SK-N-SH treated with all-trans-retinoic acid at 6 μM for 48 hours (cell line): ENCODE data around the gene PDIA5.

ENCODE experiments used
- ATAC-seq: fragments of 200-7000 bp; cut with Tn5 transposase; 3 replicates; pipeline ENCODE4 v1.9.1; 2020; ENCODE audit warnings: mild to moderate bottlenecking, moderate library complexity
- BACH2 ChIP-seq: fragments of 250-450 bp; sonication (Bioruptor Pico); IDR thresholded peaks from 2 replicates; pipeline ENCODE4 v1.9.0; 2021; ENCODE audit warnings: mild to moderate bottlenecking, borderline replicate concordance
- CREB5 ChIP-seq: fragments of 250-450 bp; sonication (Bioruptor Pico); IDR thresholded peaks from 2 replicates; pipeline ENCODE4 v1.5.1; 2020; ENCODE audit warnings: low read depth, mild to moderate bottlenecking, moderate library complexity
- CSDC2 ChIP-seq: fragments of 250-450 bp; sonication (Bioruptor Pico); IDR thresholded peaks from 2 replicates; pipeline ENCODE4 v1.5.0; 2020; ENCODE audit warnings: mild to moderate bottlenecking, moderate library complexity
- ESRRG ChIP-seq: fragments of 250-450 bp; sonication (Bioruptor Pico); IDR thresholded peaks from 2 replicates; pipeline ENCODE4 v1.6.1; 2021; ENCODE audit warnings: mild to moderate bottlenecking
- GLIS3 ChIP-seq: fragments of 250-450 bp; sonication (Bioruptor Pico); IDR thresholded peaks from 2 replicates; pipeline ENCODE4 v1.5.0; 2020; ENCODE audit warnings: mild to moderate bottlenecking, moderate library complexity
- ISL1 ChIP-seq: fragments of 250-450 bp; sonication (Bioruptor Pico); IDR thresholded peaks from 2 replicates; pipeline ENCODE4 v2.1.2; 2022; ENCODE audit warnings: mild to moderate bottlenecking, moderate library complexity
- OSR1 ChIP-seq: fragments of 250-450 bp; sonication (Bioruptor Pico); IDR thresholded peaks from 2 replicates; pipeline ENCODE4 v1.8.0; 2022; ENCODE audit warnings: moderate library complexity, mild to moderate bottlenecking, inconsistent platforms
- PPARA ChIP-seq: fragments of 250-450 bp; sonication (Bioruptor Pico); IDR thresholded peaks from 2 replicates; pipeline ENCODE4 v1.5.0; 2020; ENCODE audit warnings: mild to moderate bottlenecking, borderline replicate concordance
- RARB ChIP-seq: fragments of 250-450 bp; sonication (Bioruptor Pico); IDR thresholded peaks from 2 replicates; pipeline ENCODE4 v1.8.0; 2021; ENCODE audit warnings: mild to moderate bottlenecking, moderate library complexity
- SNAI2 ChIP-seq: fragments of 250-450 bp; sonication (Bioruptor Pico); IDR thresholded peaks from 2 replicates; pipeline ENCODE4 v1.5.0; 2020; ENCODE audit warnings: mild to moderate bottlenecking, moderate library complexity
- TCF4 ChIP-seq: fragments of 250-450 bp; sonication (Bioruptor Pico); IDR thresholded peaks from 2 replicates; pipeline ENCODE4 v1.8.0; 2021; ENCODE audit warnings: mild to moderate bottlenecking, moderate library complexity, borderline replicate concordance
- TOX ChIP-seq: fragments of 250-450 bp; sonication (Bioruptor Pico); IDR thresholded peaks from 2 replicates; pipeline ENCODE4 v1.8.0; 2021; ENCODE audit warnings: mild to moderate bottlenecking, moderate library complexity, borderline replicate concordance
- TSHZ2 ChIP-seq: fragments of 250-450 bp; sonication (Bioruptor Pico); IDR thresholded peaks from 2 replicates; pipeline ENCODE4 v1.5.0; 2020; ENCODE audit warnings: mild to moderate bottlenecking, moderate library complexity
- ZC3H10 ChIP-seq: fragments of 250-450 bp; sonication (Bioruptor Pico); IDR thresholded peaks from 2 replicates; pipeline ENCODE4 v1.5.1; 2021; ENCODE audit warnings: mild to moderate bottlenecking, moderate library complexity
- ZFP3 ChIP-seq: fragments of 250-450 bp; sonication (Bioruptor Pico); IDR thresholded peaks from 2 replicates; pipeline ENCODE4 v1.5.0; 2020; ENCODE audit warnings: mild to moderate bottlenecking, moderate library complexity
- ZFP30 ChIP-seq: fragments of 450-650 bp; formaldehyde crosslinking; IDR thresholded peaks from 2 replicates; pipeline ENCODE4 v1.5.0; 2022; ENCODE audit warnings: mild to moderate bottlenecking, moderate library complexity
- ZNF565 ChIP-seq: fragments of 450-650 bp; formaldehyde crosslinking; conservative IDR thresholded peaks from 2 replicates; pipeline ENCODE4 v1.5.0; 2020; ENCODE audit warnings: low read depth, mild to moderate bottlenecking, moderate library complexity
- ZNF70 ChIP-seq: fragments of 450-650 bp; formaldehyde crosslinking; IDR thresholded peaks from 2 replicates; pipeline ENCODE4 v1.5.0; 2020; ENCODE audit warnings: mild to moderate bottlenecking, moderate library complexity
- ZNF8 ChIP-seq: fragments of 450-650 bp; formaldehyde crosslinking; IDR thresholded peaks from 2 replicates; pipeline ENCODE4 v1.5.0; 2020; ENCODE audit warnings: mild to moderate bottlenecking, moderate library complexity
- TF ChIP-seq, protein P1 (sequence below): fragments of 250-450 bp; sonication (Bioruptor Pico); IDR thresholded peaks from 2 replicates; pipeline ENCODE4 v1.5.1; 2021; ENCODE audit warnings: mild to moderate bottlenecking, moderate library complexity
- TF ChIP-seq, protein P2 (sequence below): fragments of 250-450 bp; sonication (Bioruptor Pico); IDR thresholded peaks from 2 replicates; pipeline ENCODE4 v1.8.0; 2020; ENCODE audit warnings: mild to moderate bottlenecking, moderate library complexity, borderline replicate concordance
- TF ChIP-seq, protein P3 (sequence below): fragments of 250-450 bp; sonication (Bioruptor Pico); IDR thresholded peaks from 2 replicates; pipeline ENCODE4 v1.8.0; 2021; ENCODE audit warnings: low read depth, mild to moderate bottlenecking, moderate library complexity, borderline replicate concordance

Gene PDIA5

DNA sequence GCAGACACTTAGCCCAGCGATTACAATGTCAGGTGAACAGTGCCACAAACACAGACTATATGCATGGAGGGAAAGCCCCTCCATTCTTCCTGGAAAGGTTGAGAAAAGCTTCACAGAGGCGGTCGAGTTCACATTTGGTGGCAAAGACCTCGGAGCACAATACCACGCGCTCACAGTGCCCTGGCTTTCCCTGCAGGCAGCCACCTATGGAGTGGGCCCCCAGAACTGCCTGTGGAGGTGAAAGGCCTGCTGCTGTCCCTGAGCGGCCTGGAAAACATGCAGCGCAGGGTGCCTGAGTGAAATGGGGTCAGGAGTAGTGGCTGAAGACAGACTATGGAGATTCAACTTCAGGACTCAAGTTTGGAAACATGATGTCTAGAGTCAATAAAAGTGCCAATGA lies 26.9 kb downstream of the PDIA5 start:
- ATAC-seq: no peak
- TF ChIP-seq, protein P1, sequence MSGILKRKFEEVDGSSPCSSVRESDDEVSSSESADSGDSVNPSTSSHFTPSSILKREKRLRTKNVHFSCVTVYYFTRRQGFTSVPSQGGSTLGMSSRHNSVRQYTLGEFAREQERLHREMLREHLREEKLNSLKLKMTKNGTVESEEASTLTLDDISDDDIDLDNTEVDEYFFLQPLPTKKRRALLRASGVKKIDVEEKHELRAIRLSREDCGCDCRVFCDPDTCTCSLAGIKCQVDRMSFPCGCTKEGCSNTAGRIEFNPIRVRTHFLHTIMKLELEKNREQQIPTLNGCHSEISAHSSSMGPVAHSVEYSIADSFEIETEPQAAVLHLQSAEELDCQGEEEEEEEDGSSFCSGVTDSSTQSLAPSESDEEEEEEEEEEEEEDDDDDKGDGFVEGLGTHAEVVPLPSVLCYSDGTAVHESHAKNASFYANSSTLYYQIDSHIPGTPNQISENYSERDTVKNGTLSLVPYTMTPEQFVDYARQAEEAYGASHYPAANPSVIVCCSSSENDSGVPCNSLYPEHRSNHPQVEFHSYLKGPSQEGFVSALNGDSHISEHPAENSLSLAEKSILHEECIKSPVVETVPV (CRISPR knock-in tag): no peak
- no peak for TF ChIP-seq ZC3H10
- TF ChIP-seq TSHZ2 (CRISPR knock-in tag): no peak
- TF ChIP-seq OSR1 (CRISPR knock-in tag): no peak
- no peak for TF ChIP-seq ISL1 (CRISPR knock-in tag)
- no peak for TF ChIP-seq ZNF70
- no peak for TF ChIP-seq ZFP3 (CRISPR knock-in tag)
- no peak for TF ChIP-seq CSDC2
- no peak for TF ChIP-seq ESRRG
- no peak for TF ChIP-seq TOX
- no peak for TF ChIP-seq PPARA (CRISPR knock-in tag)
- no peak for TF ChIP-seq ZNF565 (CRISPR knock-in tag)
- TF ChIP-seq, protein P2, sequence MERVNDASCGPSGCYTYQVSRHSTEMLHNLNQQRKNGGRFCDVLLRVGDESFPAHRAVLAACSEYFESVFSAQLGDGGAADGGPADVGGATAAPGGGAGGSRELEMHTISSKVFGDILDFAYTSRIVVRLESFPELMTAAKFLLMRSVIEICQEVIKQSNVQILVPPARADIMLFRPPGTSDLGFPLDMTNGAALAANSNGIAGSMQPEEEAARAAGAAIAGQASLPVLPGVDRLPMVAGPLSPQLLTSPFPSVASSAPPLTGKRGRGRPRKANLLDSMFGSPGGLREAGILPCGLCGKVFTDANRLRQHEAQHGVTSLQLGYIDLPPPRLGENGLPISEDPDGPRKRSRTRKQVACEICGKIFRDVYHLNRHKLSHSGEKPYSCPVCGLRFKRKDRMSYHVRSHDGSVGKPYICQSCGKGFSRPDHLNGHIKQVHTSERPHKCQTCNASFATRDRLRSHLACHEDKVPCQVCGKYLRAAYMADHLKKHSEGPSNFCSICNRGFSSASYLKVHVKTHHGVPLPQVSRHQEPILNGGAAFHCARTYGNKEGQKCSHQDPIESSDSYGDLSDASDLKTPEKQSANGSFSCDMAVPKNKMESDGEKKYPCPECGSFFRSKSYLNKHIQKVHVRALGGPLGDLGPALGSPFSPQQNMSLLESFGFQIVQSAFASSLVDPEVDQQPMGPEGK (CRISPR knock-in tag): no peak
- TF ChIP-seq, protein P3, sequence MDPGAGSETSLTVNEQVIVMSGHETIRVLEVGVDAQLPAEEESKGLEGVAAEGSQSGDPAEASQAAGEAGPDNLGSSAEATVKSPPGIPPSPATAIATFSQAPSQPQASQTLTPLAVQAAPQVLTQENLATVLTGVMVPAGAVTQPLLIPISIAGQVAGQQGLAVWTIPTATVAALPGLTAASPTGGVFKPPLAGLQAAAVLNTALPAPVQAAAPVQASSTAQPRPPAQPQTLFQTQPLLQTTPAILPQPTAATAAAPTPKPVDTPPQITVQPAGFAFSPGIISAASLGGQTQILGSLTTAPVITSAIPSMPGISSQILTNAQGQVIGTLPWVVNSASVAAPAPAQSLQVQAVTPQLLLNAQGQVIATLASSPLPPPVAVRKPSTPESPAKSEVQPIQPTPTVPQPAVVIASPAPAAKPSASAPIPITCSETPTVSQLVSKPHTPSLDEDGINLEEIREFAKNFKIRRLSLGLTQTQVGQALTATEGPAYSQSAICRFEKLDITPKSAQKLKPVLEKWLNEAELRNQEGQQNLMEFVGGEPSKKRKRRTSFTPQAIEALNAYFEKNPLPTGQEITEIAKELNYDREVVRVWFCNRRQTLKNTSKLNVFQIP: no peak
- TF ChIP-seq ZNF8: no peak
- no peak for TF ChIP-seq BACH2 (CRISPR knock-in tag)
- TF ChIP-seq GLIS3 (CRISPR knock-in tag): no peak
- TF ChIP-seq CREB5 (CRISPR knock-in tag): no peak
- TF ChIP-seq RARB: no peak

- TF ChIP-seq CSDC2 (no peak), RARB (no peak), ZNF565 (CRISPR knock-in tag) (no peak), BACH2 (CRISPR knock-in tag) (no peak), OSR1 (CRISPR knock-in tag) (no peak), TCF4 (no peak), ZFP30 (CRISPR knock-in tag) (no peak), CREB5 (CRISPR knock-in tag) (no peak), ISL1 (CRISPR knock-in tag) (no peak), ZC3H10 (no peak), SNAI2 (CRISPR knock-in tag) (no peak), TOX (no peak), PPARA (CRISPR knock-in tag) (no peak), ESRRG (no peak)
- TF ChIP-seq, protein P2 (CRISPR knock-in tag): no peak
- TF ChIP-seq, protein P3: no peak
- no peak for ATAC-seq
Measured at GRCh38 chr3:123094516-123095313, 27.9 kb downstream of the PDIA5 start.
